Measurements from ENCODE around the gene LSM12.

The LSM12 gene

GRCh38 chr17:44014437-44015172 lies 51.9 kb downstream of the LSM12 start, which contains the start of gene TMEM101 (continued):
- TF ChIP-seq PRDM10 (tag by site-specific recombination; IDR thresholded peaks at IDR 0.05): peak; percentile 93
- peak; percentile 82; the same call in 1 of the 2 replicates for TF ChIP-seq OVOL3 (tag by site-specific recombination; IDR thresholded peaks at IDR 0.05)
- peak; percentile 60 for TF ChIP-seq ZNF664 (tag by site-specific recombination; IDR thresholded peaks at IDR 0.05)
- 0 out of 2 replicates have a peak, but pooled peaks have one; percentile 24 for TF ChIP-seq MYNN (tag by site-specific recombination; IDR thresholded peaks at IDR 0.05; ENCODE audit: borderline replicate concordance)
- peak; percentile 29; the same call in 1 of the 2 replicates for TF ChIP-seq GLIS1 (tag by site-specific recombination; IDR thresholded peaks at IDR 0.05)
- peak; percentile 92 for TF ChIP-seq YY2 (tag by site-specific recombination; IDR thresholded peaks at IDR 0.05)
- TF ChIP-seq ZNF692 (tag by site-specific recombination; IDR thresholded peaks at IDR 0.05): peak; percentile 86
- TF ChIP-seq ZBTB10 (tag by site-specific recombination; IDR thresholded peaks at IDR 0.05): peak; percentile 83
- peak; percentile 99 for TF ChIP-seq ZNF394 (tag by site-specific recombination; IDR thresholded peaks at IDR 0.05; ENCODE audit: borderline replicate concordance)
- peak; percentile 49; the same call in 1 of the 2 replicates for TF ChIP-seq WT1 (tag by site-specific recombination; IDR thresholded peaks at IDR 0.05)
- TF ChIP-seq ELK4 (IDR thresholded peaks at IDR 0.05; ENCODE audit: borderline replicate concordance, low read depth, low read length): peak; percentile 31; the same call in 1 of the 2 replicates
- peak; percentile 91 for TF ChIP-seq ZNF600 (tag by site-specific recombination; IDR thresholded peaks at IDR 0.05)
- no peak for TF ChIP-seq HOXC10 (CRISPR knock-in tag; IDR thresholded peaks at IDR 0.05)
- TF ChIP-seq ZNF24 (tag by site-specific recombination; IDR thresholded peaks at IDR 0.05): peak; percentile 98
- peak; percentile 100 for TF ChIP-seq YY1 (tag by site-specific recombination; IDR thresholded peaks at IDR 0.05)
- TF ChIP-seq KLF16 (tag by site-specific recombination; IDR thresholded peaks at IDR 0.05): peak; percentile 90
- peak; percentile 48; the same call in 1 of the 2 replicates for TF ChIP-seq ZNF513 (tag by site-specific recombination; IDR thresholded peaks at IDR 0.05)
- TF ChIP-seq KLF7 (tag by site-specific recombination; IDR thresholded peaks at IDR 0.05; ENCODE audit: borderline replicate concordance): peak; percentile 78
- TF ChIP-seq ZNF10 (tag by site-specific recombination; IDR thresholded peaks at IDR 0.05): peak; percentile 90
- peak; percentile 96 for TF ChIP-seq ZFP37 (tag by site-specific recombination; IDR thresholded peaks at IDR 0.05)
- TF ChIP-seq ZNF362 (tag by site-specific recombination; IDR thresholded peaks at IDR 0.05): peak; percentile 94
- TF ChIP-seq IKZF3 (tag by site-specific recombination; IDR thresholded peaks at IDR 0.05): peak; percentile 49; the same call in 1 of the 2 replicates
- TF ChIP-seq KLF9 (tag by site-specific recombination; IDR thresholded peaks at IDR 0.05; ENCODE audit: low read depth): no peak
- peak; percentile 72 for TF ChIP-seq GLIS2 (tag by site-specific recombination; IDR thresholded peaks at IDR 0.05)
- TF ChIP-seq FEZF1 (tag by site-specific recombination; IDR thresholded peaks at IDR 0.05): peak; percentile 50; the same call in 1 of the 2 replicates
- no peak; the same call in 1 of the 2 replicates for TF ChIP-seq BCL11A (tag by site-specific recombination; IDR thresholded peaks at IDR 0.05; ENCODE audit: low read depth)
- TF ChIP-seq ZNF324 (tag by site-specific recombination; IDR thresholded peaks at IDR 0.05): peak; percentile 96
- no peak for TF ChIP-seq ZNF248 (tag by site-specific recombination; IDR thresholded peaks at IDR 0.05)

Data from HEK293 (cell line).